H9 (cell line): ENCODE results near the gene CACTIN. TPM values are rescaled to one million over a fixed set of nuclear protein-coding genes. Genes with fewer than 3 reads are reported as not detected.

Experiments
- DNase-seq: peaks from one replicate; pipeline ENCODE4 v3.0.0-alpha.2; 2017
- H2AFZ ChIP-seq: one replicate; pipeline ENCODE4 v1.6.1; 2013; ENCODE audit warnings: mild to moderate bottlenecking, low read length, control low read depth, moderate library complexity
- H2AK5ac ChIP-seq: 2 replicates; pipeline ENCODE4 v1.6.1; 2013; ENCODE audit warnings: low read length, control low read depth, mixed read lengths; ENCODE audit not compliant: insufficient read length
- H2BK120ac ChIP-seq: one replicate; pipeline ENCODE4 v1.6.1; 2013; ENCODE audit warnings: low read depth, mild to moderate bottlenecking, low read length, control low read depth, inconsistent platforms; ENCODE audit not compliant: poor library complexity, severe bottlenecking
- H2BK12ac ChIP-seq: 2 replicates; pipeline ENCODE4 v1.6.1; 2013; ENCODE audit warnings: low read length, control low read depth, mixed read lengths, low read depth; ENCODE audit not compliant: insufficient read length
- H2BK15ac ChIP-seq: 2 replicates; pipeline ENCODE4 v1.6.1; 2013; ENCODE audit warnings: low read depth, low read length, control low read depth
- H2BK20ac ChIP-seq: one replicate; pipeline ENCODE4 v1.6.1; 2013; ENCODE audit warnings: low read depth, mild to moderate bottlenecking, low read length, control low read depth, inconsistent platforms; ENCODE audit not compliant: poor library complexity, severe bottlenecking
- H2BK5ac ChIP-seq: 2 replicates; pipeline ENCODE4 v1.6.1; 2013; ENCODE audit warnings: low read length, control low read depth, mixed read lengths; ENCODE audit not compliant: insufficient read length
- H3K14ac ChIP-seq: 2 replicates; pipeline ENCODE4 v1.6.1; 2013; ENCODE audit warnings: low read length, control low read depth; ENCODE audit not compliant: insufficient read depth
- H3K18ac ChIP-seq: 2 replicates; pipeline ENCODE4 v1.6.1; 2013; ENCODE audit warnings: low read depth, mild to moderate bottlenecking, mixed read lengths, low read length, control low read depth; ENCODE audit not compliant: insufficient read length
- H3K23ac ChIP-seq: 2 replicates; pipeline ENCODE4 v1.6.1; 2013; ENCODE audit warnings: low read length, control low read depth, mixed read lengths, low read depth; ENCODE audit not compliant: insufficient read length
- H3K23me2 ChIP-seq: 2 replicates; pipeline ENCODE4 v1.6.1; 2013; ENCODE audit warnings: low read depth, mild to moderate bottlenecking, mixed read lengths, low read length, control low read depth; ENCODE audit not compliant: insufficient read length, poor library complexity, severe bottlenecking
- H3K27ac ChIP-seq: 2 replicates; pipeline ENCODE4 v1.5.1; 2013; ENCODE audit warnings: low read length, control low read depth, mixed read lengths, low read depth; ENCODE audit not compliant: insufficient read length
- H3K27me3 ChIP-seq: 2 replicates; pipeline ENCODE4 v1.6.1; 2013; ENCODE audit warnings: low read length, control low read depth, inconsistent platforms; ENCODE audit not compliant: insufficient read depth
- H3K4ac ChIP-seq: 2 replicates; pipeline ENCODE4 v1.6.1; 2013; ENCODE audit warnings: low read depth, mild to moderate bottlenecking, control low read depth, inconsistent platforms, low read length, moderate library complexity
- H3K4me1 ChIP-seq: 2 replicates; pipeline ENCODE4 v1.6.1; 2013; ENCODE audit warnings: low read length, control low read depth, inconsistent platforms; ENCODE audit not compliant: insufficient read depth
- H3K4me2 ChIP-seq: 2 replicates; pipeline ENCODE4 v1.6.1; 2013; ENCODE audit warnings: low read length, control low read depth, mixed read lengths; ENCODE audit not compliant: insufficient read length, insufficient read depth
- H3K56ac ChIP-seq: 2 replicates; pipeline ENCODE4 v1.6.1; 2013; ENCODE audit warnings: low read depth, mild to moderate bottlenecking, mixed read lengths, low read length, control low read depth; ENCODE audit not compliant: insufficient read length
- H3K79me1 ChIP-seq: 2 replicates; pipeline ENCODE4 v1.6.1; 2013; ENCODE audit warnings: low read depth, mild to moderate bottlenecking, moderate library complexity, low read length, control low read depth, inconsistent platforms; ENCODE audit not compliant: insufficient read depth, poor library complexity, severe bottlenecking
- H3K79me2 ChIP-seq: 2 replicates; pipeline ENCODE4 v1.6.1; 2013; ENCODE audit warnings: low read length, control low read depth, inconsistent platforms; ENCODE audit not compliant: insufficient read depth
- H3K9ac ChIP-seq: 2 replicates; pipeline ENCODE4 v1.6.1; 2013; ENCODE audit warnings: low read length, control low read depth, mixed read lengths; ENCODE audit not compliant: insufficient read length; ENCODE audit errors: extremely low read depth
- H3K9me3 ChIP-seq: one replicate; pipeline ENCODE4 v1.6.1; 2013; ENCODE audit warnings: low read depth, low read length, inconsistent platforms; ENCODE audit not compliant: control insufficient read depth
- H3T11ph ChIP-seq: one replicate; pipeline ENCODE4 v1.6.1; 2013; ENCODE audit warnings: mild to moderate bottlenecking, low read length, control low read depth, inconsistent platforms
- H4K20me1 ChIP-seq: one replicate; pipeline ENCODE4 v1.6.1; 2013; ENCODE audit not compliant: control insufficient read depth, insufficient read length, insufficient read depth
- H4K5ac ChIP-seq: 2 replicates; pipeline ENCODE4 v1.6.1; 2013; ENCODE audit warnings: low read depth, mild to moderate bottlenecking, mixed read lengths, low read length, control low read depth; ENCODE audit not compliant: insufficient read length
- H4K8ac ChIP-seq: replicated peaks from 2 replicates; pipeline ENCODE4 v1.6.1; 2013; ENCODE audit warnings: low read length, control low read depth, mixed read lengths, low read depth; ENCODE audit not compliant: insufficient read length
- H4K91ac ChIP-seq: 2 replicates; pipeline ENCODE4 v1.6.1; 2013; ENCODE audit warnings: low read depth, mild to moderate bottlenecking, moderate library complexity, mixed read lengths, low read length, control low read depth; ENCODE audit not compliant: insufficient read length
- H3K27ac Mint-ChIP-seq, 3 experiments: 2 replicates in 2 of 3; 3 replicates in 1 of 3; pipeline ENCODE4 v1.8.0; 2020 to 2021; ENCODE audit warnings: mixed read lengths in 3 of 3, mild to moderate bottlenecking in 1 of 3, moderate library complexity in 1 of 3
- H3K27me3 Mint-ChIP-seq: 2 replicates; pipeline ENCODE4 v1.8.0; 2021; ENCODE audit warnings: low read depth, mild to moderate bottlenecking, moderate library complexity, mixed read lengths
- H3K36me3 Mint-ChIP-seq, 3 experiments: 2 replicates in 2 of 3; 3 replicates in 1 of 3; pipeline ENCODE4 v1.8.0; 2020 to 2021; ENCODE audit warnings: low read depth in 3 of 3, mixed read lengths in 3 of 3; ENCODE audit not compliant: insufficient read depth in 1 of 3
- H3K4me1 Mint-ChIP-seq, 2 experiments: 2 replicates each; pipeline ENCODE4 v1.8.0; 2020; ENCODE audit warnings: mixed read lengths in 2 of 2
- H3K4me3 Mint-ChIP-seq, 2 experiments: 2 replicates in 1 of 2; 3 replicates in 1 of 2; pipeline ENCODE4 v1.8.0; 2020 to 2021; ENCODE audit warnings: mild to moderate bottlenecking in 2 of 2, mixed read lengths in 2 of 2, moderate library complexity in 1 of 2
- H3K9me3 Mint-ChIP-seq, 2 experiments: 2 replicates in 1 of 2; 3 replicates in 1 of 2; pipeline ENCODE4 v1.8.0; 2020; ENCODE audit warnings: mild to moderate bottlenecking in 2 of 2, mixed read lengths in 2 of 2, moderate library complexity in 1 of 2
- WGBS: extraction: QIAGEN DNeasy Blood & Tissue Kit; methylation state at CpG from one replicate; pipeline ENCODE4 v1.1.7; 2013; ENCODE audit warnings: missing lambda C conversion rate, low lambda C conversion rate, mixed read lengths; ENCODE audit not compliant: insufficient read length; ENCODE audit errors: extremely low coverage; 5-methylcytosine and 5-hydroxymethylcytosine counted together
- total RNA-seq: library from RNA; stranded (reverse); gene quantifications from 2 replicates; pipeline ENCODE4 v1.2.1, GENCODE V29; 2021
- TF ChIP-seq, protein P1 (sequence below): fragments of 200-600 bp; sonication (generic); conservative IDR thresholded peaks from 3 replicates; pipeline ENCODE4 v1.8.0; 2021; ENCODE audit warnings: antibody characterized with exemption, mild to moderate bottlenecking

Gene CACTIN
- total RNA-seq, 1 experiment from 2014 or later = 37.3 TPM

- Histone ChIP-seq H4K91ac (no peak overlapping the region), H3K4me2 (no peak overlapping the region), H2BK15ac (no peak overlapping the region), H3K27ac (no peak overlapping the region), H2BK5ac (no peak overlapping the region), H2BK120ac (no peak overlapping the region), H3K9ac (no peak overlapping the region), H2BK12ac (no peak overlapping the region), H3K23me2 (no peaks in the 10 kb centered on the region), H2AFZ (no peak overlapping the region), H4K20me1 (peaks cover 7% of the 10 kb centered on the region), H3K79me1 (peaks cover under 1% of the 10 kb centered on the region), H3K4me1 (no peaks in the 10 kb centered on the region; the same call in 1 of the 2 replicates), H2BK20ac (no peak overlapping the region), H3K56ac (no peak overlapping the region), H3K27me3 (no peaks in the 10 kb centered on the region), H3K14ac (peak overlapping the region; percentile 46; the same call in 1 of the 2 replicates), H3K23ac (no peak overlapping the region), H3K18ac (no peak overlapping the region), H3K4ac (no peak overlapping the region), H4K5ac (no peak overlapping the region), H3T11ph (no peak overlapping the region), H4K8ac (no peak overlapping the region), H2AK5ac (no peak overlapping the region), H3K79me2 (no peaks in the 10 kb centered on the region), H3K9me3 (no peaks in the 10 kb centered on the region)
- no peaks in the 10 kb centered on the region for H3K9me3 Mint-ChIP-seq
- no CpG with 5 or more reads among the region's 45 CpGs for WGBS
- DNase-seq = no peak
- TF ChIP-seq, protein P1, sequence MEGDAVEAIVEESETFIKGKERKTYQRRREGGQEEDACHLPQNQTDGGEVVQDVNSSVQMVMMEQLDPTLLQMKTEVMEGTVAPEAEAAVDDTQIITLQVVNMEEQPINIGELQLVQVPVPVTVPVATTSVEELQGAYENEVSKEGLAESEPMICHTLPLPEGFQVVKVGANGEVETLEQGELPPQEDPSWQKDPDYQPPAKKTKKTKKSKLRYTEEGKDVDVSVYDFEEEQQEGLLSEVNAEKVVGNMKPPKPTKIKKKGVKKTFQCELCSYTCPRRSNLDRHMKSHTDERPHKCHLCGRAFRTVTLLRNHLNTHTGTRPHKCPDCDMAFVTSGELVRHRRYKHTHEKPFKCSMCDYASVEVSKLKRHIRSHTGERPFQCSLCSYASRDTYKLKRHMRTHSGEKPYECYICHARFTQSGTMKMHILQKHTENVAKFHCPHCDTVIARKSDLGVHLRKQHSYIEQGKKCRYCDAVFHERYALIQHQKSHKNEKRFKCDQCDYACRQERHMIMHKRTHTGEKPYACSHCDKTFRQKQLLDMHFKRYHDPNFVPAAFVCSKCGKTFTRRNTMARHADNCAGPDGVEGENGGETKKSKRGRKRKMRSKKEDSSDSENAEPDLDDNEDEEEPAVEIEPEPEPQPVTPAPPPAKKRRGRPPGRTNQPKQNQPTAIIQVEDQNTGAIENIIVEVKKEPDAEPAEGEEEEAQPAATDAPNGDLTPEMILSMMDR = no peak
- H3K36me3 Mint-ChIP-seq = peaks cover 3 to 6% (median 3%) of the 10 kb centered on the region in 3 experiments; a peak in 3 of 7 replicates
- no peaks in the 10 kb centered on the region for H3K27me3 Mint-ChIP-seq
- peak overlapping the region; percentile 72 to 95 (median 94); a peak in 6 of 7 replicates for H3K27ac Mint-ChIP-seq
- peaks cover 16 to 30% of the 10 kb centered on the region in 2 experiments for H3K4me1 Mint-ChIP-seq
- no peak overlapping the region for H3K4me3 Mint-ChIP-seq
These were observed 44.4 kb upstream of the CACTIN start for GRCh38 chr19:3670796-3671679.
